ENCODE measurements around the gene GAS7. TPM values are rescaled to one million over a fixed set of nuclear protein-coding genes. Genes with fewer than 3 reads are reported as not detected.

The GAS7 gene
- total and polyA plus RNA-seq, 4 donors = 9.0 to 112 (median 46.1) TPM

- Histone ChIP-seq H3K9ac (ENCODE audit: insufficient read depth in 1 of 2, low read length in 2 of 2) (no peak overlapping the region), H3K27me3 (ENCODE audit: control insufficient read depth in 3 of 3, insufficient read depth in 3 of 3, low read length in 2 of 3) (peaks cover 0 to 14% (median 0%) of the 10 kb centered on the region in 3 donors), H3K36me3 (ENCODE audit: control insufficient read depth in 4 of 4, insufficient read depth in 4 of 4, low read length in 4 of 4) (peaks cover 0 to 11% (median 3%) of the 10 kb centered on the region in 4 donors), H3K4me1 (ENCODE audit: control insufficient read depth in 5 of 5, insufficient read depth in 5 of 5, low read length in 5 of 5) (peaks cover 0 to 5% (median 0%) of the 10 kb centered on the region in 5 donors), H3K27ac (ENCODE audit: low read depth in 1 of 2, low read length in 1 of 2) (no peak overlapping the region), H3K4me3 (no peak overlapping the region), H3K9me3 (ENCODE audit: control insufficient read depth in 4 of 4, insufficient read depth in 3 of 4, low read length in 3 of 4) (no peaks in the 10 kb centered on the region)
- 58 to 82% methylated on average over 14 of the region's 14 CpGs for WGBS, 2 donors
- ATAC-seq (ENCODE audit: insufficient read depth, low FRiP score) = no peak
- TF ChIP-seq CTCF (IDR thresholded peaks at IDR 0.05; ENCODE audit: control extremely low read depth, extremely low read depth) = no peak
- no peak for DNase-seq
Measured at GRCh38 chr17:9956474-9957131, 241.8 kb downstream of the GAS7 start.

GRCh38 chr17:9953492-9953891 lies 244.9 kb downstream of the GAS7 start:
- 77 to 87% methylated on average over 10 of the region's 10 CpGs for WGBS, 2 donors
- Histone ChIP-seq H3K36me3 (ENCODE audit: control insufficient read depth in 4 of 4, insufficient read depth in 4 of 4, low read length in 4 of 4) (peaks cover 0 to 9% (median 2%) of the 10 kb centered on the region in 4 donors), H3K4me3 (no peak overlapping the region), H3K9ac (ENCODE audit: insufficient read depth in 1 of 2, low read length in 2 of 2) (no peak overlapping the region), H3K4me1 (ENCODE audit: control insufficient read depth in 5 of 5, insufficient read depth in 5 of 5, low read length in 5 of 5) (peaks cover 0 to 7% (median 0%) of the 10 kb centered on the region in 5 donors), H3K27ac (ENCODE audit: low read depth in 1 of 2, low read length in 1 of 2) (no peak overlapping the region), H3K9me3 (ENCODE audit: control insufficient read depth in 4 of 4, insufficient read depth in 3 of 4, low read length in 3 of 4) (no peaks in the 10 kb centered on the region), H3K27me3 (ENCODE audit: control insufficient read depth in 3 of 3, insufficient read depth in 3 of 3, low read length in 2 of 3) (peaks cover 0 to 12% (median 0%) of the 10 kb centered on the region in 3 donors)
- ATAC-seq (ENCODE audit: insufficient read depth, low FRiP score) (no peak), DNase-seq (no peak)
- no peak for TF ChIP-seq CTCF (IDR thresholded peaks at IDR 0.05; ENCODE audit: control extremely low read depth, extremely low read depth)

- H3K27ac ChIP-seq (ENCODE audit: low read depth in 1 of 2, low read length in 1 of 2) = no peak overlapping the region
- no peak overlapping the region for H3K4me3 ChIP-seq
- no peak for TF ChIP-seq CTCF (IDR thresholded peaks at IDR 0.05; ENCODE audit: control extremely low read depth, extremely low read depth)
- no peak for ATAC-seq (ENCODE audit: insufficient read depth, low FRiP score)
- H3K9ac ChIP-seq (ENCODE audit: insufficient read depth in 1 of 2, low read length in 2 of 2) = no peak overlapping the region
- whole genome bisulfite sequencing, 2 donors = 73% methylated on average over 5 of the region's 5 CpGs
- DNase-seq = no peak
- no peaks in the 10 kb centered on the region for H3K9me3 ChIP-seq (ENCODE audit: control insufficient read depth in 4 of 4, insufficient read depth in 3 of 4, low read length in 3 of 4)
- H3K4me1 ChIP-seq (ENCODE audit: control insufficient read depth in 5 of 5, insufficient read depth in 5 of 5, low read length in 5 of 5) = peaks cover 0 to 7% (median 0%) of the 10 kb centered on the region in 5 donors
- H3K27me3 ChIP-seq (ENCODE audit: control insufficient read depth in 3 of 3, insufficient read depth in 3 of 3, low read length in 2 of 3) = peaks cover 0 to 5% (median 0%) of the 10 kb centered on the region in 3 donors
- H3K36me3 ChIP-seq (ENCODE audit: control insufficient read depth in 4 of 4, insufficient read depth in 4 of 4, low read length in 4 of 4) = peaks cover 0 to 5% (median 0%) of the 10 kb centered on the region in 4 donors
Measured at GRCh38 chr17:9951803-9952202, 246.6 kb downstream of the GAS7 start.
